ENCODE results near the gene MBD3. TPM values are rescaled to one million over a fixed set of nuclear protein-coding genes. Genes with fewer than 3 reads are reported as not detected.

Gene MBD3
- total and polyA plus RNA-seq, 3 donors from 2014 or later, result 78.3 to 153 (median 146) TPM

GRCh38 chr19:1592024-1592754, 476 bp downstream of the MBD3 start:
- H3K36me3 ChIP-seq (ENCODE audit: low read depth, missing control alignments), result no peaks in the 10 kb centered on the region
- intact Hi-C loops (cut with DNase I; ENCODE audit: low total_unique reads), result no loop called here
- peak overlapping the region; percentile 79 to 89 for H3K4me3 ChIP-seq
- no peak for TF ChIP-seq POLR2A (IDR thresholded peaks at IDR 0.05)
- peak in 1 of 3 experiments; percentile 19 for TF ChIP-seq CTCF (IDR thresholded peaks at IDR 0.05)
- H3K27me3 ChIP-seq, result no peaks in the 10 kb centered on the region
- H3K9me3 ChIP-seq, result no peaks in the 10 kb centered on the region
- peaks cover 15% of the 10 kb centered on the region for H3K4me1 ChIP-seq
- WGBS, 2 donors, result 0% methylated on average over 11 to 84 of the region's 94 CpGs
- peak overlapping the region; percentile 82 to 96 for H3K27ac ChIP-seq
- DNase-seq, result peak; percentile 86

GRCh38 chr19:1591421-1592023, 1.1 kb downstream of the MBD3 start:
- TF ChIP-seq CTCF (IDR thresholded peaks at IDR 0.05) (no peak), POLR2A (IDR thresholded peaks at IDR 0.05) (no peak)
- WGBS, 2 donors, result 0% methylated on average over 27 to 31 of the region's 31 CpGs
- DNase-seq, result no peak

GRCh38 chr19:1590641-1591397, 1.8 kb downstream of the MBD3 start:
- WGBS, 2 donors, result 15 to 20% methylated on average over 10 of the region's 10 CpGs
- DNase-seq, result no peak
- Histone ChIP-seq H3K4me1 (peaks cover 15% of the 10 kb centered on the region), H3K27ac (no peak overlapping the region), H3K36me3 (ENCODE audit: low read depth, missing control alignments) (no peaks in the 10 kb centered on the region), H3K4me3 (peak overlapping the region in 1 of 2 donors; percentile 89), H3K27me3 (no peaks in the 10 kb centered on the region), H3K9me3 (no peaks in the 10 kb centered on the region)
- intact Hi-C loops (cut with DNase I; ENCODE audit: low total_unique reads), result no loop called here
- no peak for TF ChIP-seq POLR2A (IDR thresholded peaks at IDR 0.05)

More at GRCh38 chr19:1591421-1592023, 1.1 kb downstream of the MBD3 start:
- Histone ChIP-seq H3K27me3 (no peaks in the 10 kb centered on the region), H3K36me3 (ENCODE audit: low read depth, missing control alignments) (no peaks in the 10 kb centered on the region), H3K4me3 (peak overlapping the region; percentile 79 to 89), H3K27ac (peak overlapping the region; percentile 82 to 96), H3K9me3 (no peaks in the 10 kb centered on the region), H3K4me1 (peaks cover 15% of the 10 kb centered on the region)
- intact Hi-C loops (cut with DNase I; ENCODE audit: low total_unique reads), result no loop called here

- TF ChIP-seq CTCF (IDR thresholded peaks at IDR 0.05) (no peak), POLR2A (IDR thresholded peaks at IDR 0.05) (no peak)
- WGBS, 2 donors, result 63 to 65% methylated on average over 9 of the region's 9 CpGs
- Histone ChIP-seq H3K27me3 (no peaks in the 10 kb centered on the region), H3K27ac (no peak overlapping the region), H3K4me3 (no peak overlapping the region), H3K4me1 (peaks cover 10% of the 10 kb centered on the region), H3K36me3 (ENCODE audit: low read depth, missing control alignments) (no peaks in the 10 kb centered on the region), H3K9me3 (no peaks in the 10 kb centered on the region)
- intact Hi-C loops (cut with DNase I; ENCODE audit: low total_unique reads), result no loop called here
- DNase-seq, result no peak
Observed at GRCh38 chr19:1587872-1588271, 4.8 kb downstream of the MBD3 start.

GRCh38 chr19:1585243-1585580, 7.5 kb downstream of the MBD3 start:
- intact Hi-C loops (cut with DNase I; ENCODE audit: low total_unique reads), result no loop called here
- WGBS, 2 donors, result 61 to 70% methylated on average over 8 to 13 of the region's 13 CpGs
- DNase-seq, result no peak
- TF ChIP-seq POLR2A (IDR thresholded peaks at IDR 0.05) (no peak), CTCF (IDR thresholded peaks at IDR 0.05) (no peak)
- H3K27ac ChIP-seq, result no peak overlapping the region
- H3K27me3 ChIP-seq, result no peaks in the 10 kb centered on the region
- no peaks in the 10 kb centered on the region for H3K9me3 ChIP-seq
- peak overlapping the region; percentile 29 to 39 for H3K4me3 ChIP-seq
- H3K36me3 ChIP-seq (ENCODE audit: low read depth, missing control alignments), result no peaks in the 10 kb centered on the region
- H3K4me1 ChIP-seq, result no peaks in the 10 kb centered on the region
